Activated CD8-positive, alpha-beta memory T cell treated with anti-CD3 and anti-CD28 coated beads for 1 hour (primary cell): ENCODE results near the gene PLA2G4F.

ENCODE experiments used
- DNase-seq, 2 donors: peaks; one replicate each; pipeline ENCODE4 v3.0.0-alpha.2; 2020; ENCODE audit warnings: low read depth in 1 of 2; ENCODE audit errors: extremely low read depth in 1 of 2

Gene PLA2G4F, protein sequence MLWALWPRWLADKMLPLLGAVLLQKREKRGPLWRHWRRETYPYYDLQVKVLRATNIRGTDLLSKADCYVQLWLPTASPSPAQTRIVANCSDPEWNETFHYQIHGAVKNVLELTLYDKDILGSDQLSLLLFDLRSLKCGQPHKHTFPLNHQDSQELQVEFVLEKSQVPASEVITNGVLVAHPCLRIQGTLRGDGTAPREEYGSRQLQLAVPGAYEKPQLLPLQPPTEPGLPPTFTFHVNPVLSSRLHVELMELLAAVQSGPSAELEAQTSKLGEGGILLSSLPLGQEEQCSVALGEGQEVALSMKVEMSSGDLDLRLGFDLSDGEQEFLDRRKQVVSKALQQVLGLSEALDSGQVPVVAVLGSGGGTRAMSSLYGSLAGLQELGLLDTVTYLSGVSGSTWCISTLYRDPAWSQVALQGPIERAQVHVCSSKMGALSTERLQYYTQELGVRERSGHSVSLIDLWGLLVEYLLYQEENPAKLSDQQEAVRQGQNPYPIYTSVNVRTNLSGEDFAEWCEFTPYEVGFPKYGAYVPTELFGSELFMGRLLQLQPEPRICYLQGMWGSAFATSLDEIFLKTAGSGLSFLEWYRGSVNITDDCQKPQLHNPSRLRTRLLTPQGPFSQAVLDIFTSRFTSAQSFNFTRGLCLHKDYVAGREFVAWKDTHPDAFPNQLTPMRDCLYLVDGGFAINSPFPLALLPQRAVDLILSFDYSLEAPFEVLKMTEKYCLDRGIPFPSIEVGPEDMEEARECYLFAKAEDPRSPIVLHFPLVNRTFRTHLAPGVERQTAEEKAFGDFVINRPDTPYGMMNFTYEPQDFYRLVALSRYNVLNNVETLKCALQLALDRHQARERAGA

DNA sequence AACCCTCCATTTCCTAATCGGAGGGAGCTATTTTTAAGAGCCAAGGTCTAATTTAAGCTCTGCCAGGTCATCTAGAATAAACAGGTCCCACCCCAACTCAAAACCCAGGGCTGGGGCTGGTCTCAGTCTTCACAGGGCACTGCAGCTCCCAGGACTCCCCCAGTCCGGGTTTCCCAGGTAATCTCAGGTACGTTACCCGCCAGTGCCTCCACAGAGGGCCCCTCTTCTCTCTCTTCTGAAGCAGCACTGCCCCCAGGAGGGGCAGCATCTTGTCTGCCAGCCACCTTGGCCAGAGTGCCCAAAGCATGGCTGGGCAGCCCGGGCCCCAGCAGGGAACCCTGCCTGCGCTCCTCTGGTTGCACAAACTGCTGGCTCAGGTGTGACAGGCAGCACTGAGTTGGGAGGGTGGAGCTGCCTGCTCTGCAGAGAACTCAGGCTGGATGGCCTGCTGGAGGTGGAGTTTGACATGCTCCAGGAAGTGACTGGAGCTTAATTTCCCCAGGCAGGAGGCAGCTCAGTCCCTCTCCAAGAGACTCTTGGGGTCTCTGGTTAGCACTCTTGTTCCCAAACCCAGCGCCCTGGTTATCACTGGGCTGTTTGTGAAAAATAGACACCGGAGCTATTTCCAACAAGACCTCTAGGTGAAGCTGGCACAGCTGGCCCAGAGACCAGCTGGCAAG is at the start of gene PLA2G4F:
TSS of gene PLA2G4F (minus strand) at position 394 of the 680 bp plus-strand sequence. CDS start at position 307, 87 bp downstream.
- DNase-seq: no peak

DNA sequence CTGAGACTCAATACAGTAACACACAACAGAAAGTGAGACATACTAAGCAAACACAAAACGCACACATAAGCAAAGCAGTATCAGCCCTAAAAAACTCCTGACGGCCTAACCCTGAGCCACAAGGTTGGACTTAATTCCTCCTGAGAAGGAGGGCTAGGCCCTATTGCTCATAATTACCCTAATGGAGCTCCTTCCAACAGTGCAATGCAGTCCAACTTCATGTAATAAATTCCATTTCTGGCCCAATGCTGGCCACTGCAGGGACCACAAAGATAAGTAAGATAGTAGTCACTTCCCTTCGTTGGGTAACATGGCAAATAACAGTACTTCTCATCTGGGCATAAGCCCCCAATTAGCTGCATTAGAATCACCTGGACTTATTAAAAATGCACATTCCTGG is 47.5 kb upstream of the PLA2G4F start:
- DNase-seq: no peak

DNA sequence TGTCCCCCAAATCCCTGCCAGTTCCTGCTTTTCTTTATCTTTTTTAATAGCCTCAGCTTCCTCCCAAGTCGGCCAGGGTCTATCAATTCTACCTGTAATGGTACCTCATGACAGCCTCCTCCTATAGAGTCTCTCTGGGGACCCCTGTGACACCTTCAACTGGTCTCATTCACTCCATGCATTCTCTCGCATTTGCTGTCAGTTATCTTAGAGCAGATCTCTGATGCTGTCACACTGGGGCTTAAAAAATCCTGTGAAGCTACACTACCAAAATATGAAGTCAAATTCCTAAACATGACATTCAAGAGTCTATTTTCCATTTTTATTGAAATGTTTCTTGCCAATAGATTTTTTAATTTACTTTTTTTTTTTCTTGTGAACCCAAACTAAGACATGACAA is 46.2 kb upstream of the PLA2G4F start:
- no peak for DNase-seq

GRCh38 chr15:42201801-42202200 is 45.4 kb upstream of the PLA2G4F start:
- no peak for DNase-seq

DNA sequence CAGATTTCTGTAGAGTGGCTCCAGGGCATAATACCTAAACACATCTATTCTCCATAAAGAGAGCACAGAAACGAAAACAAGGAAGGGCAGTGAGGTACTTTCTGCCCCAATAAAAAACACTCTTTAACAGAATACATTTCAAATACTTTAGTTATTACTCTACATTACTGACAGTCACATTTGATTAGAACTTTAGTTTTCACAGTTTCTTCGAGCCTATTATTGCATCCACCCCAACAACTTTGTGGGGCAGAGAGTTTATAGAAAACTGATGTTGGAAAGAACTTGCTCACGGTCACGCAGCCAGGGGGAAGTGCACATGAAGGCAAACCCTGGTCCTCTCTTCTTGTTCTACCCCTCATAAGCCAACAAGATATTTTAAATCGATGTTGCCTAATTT is 42.7 kb upstream of the PLA2G4F start:
- DNase-seq: no peak

DNA sequence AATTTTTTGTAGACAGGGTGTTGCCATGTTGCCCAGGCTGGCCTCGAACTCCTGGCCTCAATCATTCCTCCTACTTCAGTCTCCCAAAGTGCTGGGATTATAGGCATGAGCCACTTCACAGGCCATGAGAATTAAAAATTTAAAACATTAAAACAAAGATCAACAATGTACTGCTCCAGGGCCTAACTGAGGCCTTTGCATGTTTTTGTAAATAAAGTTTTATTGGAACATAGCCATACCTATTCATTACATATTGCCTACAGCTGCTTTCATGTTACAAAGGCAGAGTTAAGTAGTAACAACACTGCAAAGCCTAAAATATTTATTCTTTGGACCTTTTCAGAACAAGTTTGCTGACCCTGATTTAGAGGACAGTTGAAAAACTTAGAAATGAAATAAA is 42.1 kb upstream of the PLA2G4F start:
- no peak for DNase-seq

GRCh38 chr15:42194513-42194912 is 38.1 kb upstream of the PLA2G4F start:
- no peak for DNase-seq

DNA sequence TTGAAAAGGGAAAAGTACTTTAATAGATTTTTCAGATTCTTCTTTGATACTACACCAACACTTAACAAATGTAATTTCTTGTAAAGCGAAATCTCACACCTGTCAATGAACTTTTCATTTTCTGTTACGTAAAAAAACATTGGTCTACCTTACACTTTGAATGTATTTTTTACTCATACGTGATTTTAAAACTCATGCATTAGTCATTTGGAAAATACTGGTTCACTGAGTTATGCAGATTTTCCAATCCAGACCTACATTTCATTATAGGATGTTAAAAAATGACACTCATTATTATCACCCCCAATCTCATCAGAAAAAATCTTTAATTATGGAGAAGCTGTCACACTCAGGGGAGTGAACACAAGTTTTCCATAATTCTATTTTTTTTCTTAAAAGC is 36.9 kb upstream of the PLA2G4F start:
- DNase-seq: no peak

DNA sequence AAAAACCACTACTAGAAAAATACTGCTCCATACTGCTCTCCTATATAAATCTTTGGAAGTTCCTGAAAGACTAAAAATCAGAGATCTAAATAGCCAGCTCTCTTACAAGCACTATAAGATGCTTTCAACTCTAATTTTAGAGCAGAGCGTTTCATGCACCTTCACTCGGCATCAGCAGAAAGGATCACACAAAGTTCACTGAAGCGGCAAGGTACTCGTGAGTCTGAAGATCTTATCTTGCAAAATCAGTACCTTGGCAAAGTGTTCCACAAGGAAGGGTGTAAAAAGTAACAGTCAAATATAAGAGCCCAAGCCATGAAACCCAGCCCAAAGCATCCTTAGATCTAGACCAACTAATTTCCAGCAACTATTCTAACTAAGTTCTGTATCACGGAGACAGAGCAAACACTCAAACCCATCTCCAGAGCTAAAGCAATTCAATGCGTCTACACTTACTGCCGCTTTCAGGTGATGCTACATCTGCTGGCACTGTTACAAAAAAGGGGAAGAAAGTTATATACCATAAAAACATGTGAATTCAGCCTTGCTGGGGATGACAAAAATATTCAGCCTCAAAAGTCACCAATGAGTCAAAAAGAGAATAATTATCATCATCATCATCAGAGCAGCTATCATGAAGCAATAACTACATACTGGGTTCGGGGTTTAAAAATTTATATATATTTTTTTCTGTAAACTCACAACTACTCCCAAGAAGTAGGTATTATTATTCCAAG is 35.3 kb upstream of the PLA2G4F start:
- DNase-seq: no peak

DNA sequence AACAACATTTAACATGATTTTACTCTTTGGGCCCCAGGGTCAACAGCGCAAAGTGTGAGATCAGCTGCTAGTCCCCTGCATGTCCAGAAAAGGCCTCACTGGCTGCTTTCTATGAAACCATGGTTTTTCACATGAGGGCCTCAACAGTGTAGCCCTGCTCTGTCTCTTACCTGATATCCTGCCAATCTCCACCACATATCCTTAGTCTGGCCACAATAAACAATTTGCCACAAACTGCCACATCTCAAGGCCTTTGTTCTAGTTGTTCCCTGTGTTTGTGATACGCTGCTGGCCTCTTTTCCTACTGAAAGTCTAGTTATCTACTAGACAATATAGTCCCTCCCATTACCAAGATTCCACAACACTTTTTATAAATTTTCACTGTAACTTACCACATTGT is 33.9 kb upstream of the PLA2G4F start:
- no peak for DNase-seq

GRCh38 chr15:42185801-42186200 is 29.4 kb upstream of the PLA2G4F start:
- no peak for DNase-seq

DNA sequence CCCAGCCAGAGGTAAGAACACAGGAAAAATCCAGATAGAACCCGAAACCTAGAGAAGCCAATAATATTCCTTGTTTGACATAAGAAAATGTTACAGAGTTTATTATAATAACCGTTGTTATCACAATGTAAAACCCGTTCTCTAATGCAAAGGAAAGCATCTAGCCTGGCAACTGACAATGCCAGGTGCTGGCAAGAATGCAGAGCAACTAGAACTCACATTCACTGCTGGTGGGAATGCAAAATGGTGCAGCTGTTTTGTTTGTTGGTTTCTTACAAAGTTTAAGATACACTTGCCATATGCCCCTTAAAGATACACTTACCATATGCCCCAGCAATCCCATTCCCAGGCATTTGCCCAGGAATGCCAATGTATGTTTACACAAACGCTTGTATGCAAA is 28.3 kb upstream of the PLA2G4F start:
- DNase-seq: no peak

- no peak for DNase-seq
These were observed 27.9 kb upstream of the PLA2G4F start for GRCh38 chr15:42184296-42184695.

- DNase-seq: no peak
These were observed 26.5 kb upstream of the PLA2G4F start for GRCh38 chr15:42182961-42183360.

DNA sequence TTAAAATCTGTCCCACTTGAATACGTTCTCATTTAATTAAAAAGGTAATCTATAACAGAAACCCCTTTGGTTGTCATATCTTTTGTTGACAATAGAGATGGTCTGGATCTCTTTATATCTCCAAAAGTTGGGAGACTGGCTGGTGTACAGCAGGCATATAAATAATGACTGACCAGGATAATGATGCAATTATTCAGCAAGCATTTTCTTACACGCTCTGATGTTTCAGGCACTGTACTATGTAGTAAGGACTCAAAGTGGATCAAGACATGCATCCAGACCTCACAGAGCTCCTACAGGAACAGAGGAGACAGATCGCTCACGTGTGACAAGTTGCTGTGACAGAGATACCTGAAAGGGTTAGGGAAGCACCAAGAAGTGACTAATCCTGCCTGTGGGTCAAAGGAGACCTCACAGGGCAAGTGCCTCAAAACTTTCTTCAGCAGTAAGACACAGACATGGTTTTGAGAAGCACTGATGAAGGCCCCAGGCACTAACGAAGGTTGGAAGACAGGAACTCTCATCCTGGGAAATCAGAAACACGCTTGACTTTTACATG is 26.0 kb upstream of the PLA2G4F start:
- no peak for DNase-seq

GRCh38 chr15:42178056-42178455 is 21.6 kb upstream of the PLA2G4F start:
- DNase-seq: no peak

- DNase-seq: no peak
These were observed 19.2 kb upstream of the PLA2G4F start for GRCh38 chr15:42175671-42176070.

DNA sequence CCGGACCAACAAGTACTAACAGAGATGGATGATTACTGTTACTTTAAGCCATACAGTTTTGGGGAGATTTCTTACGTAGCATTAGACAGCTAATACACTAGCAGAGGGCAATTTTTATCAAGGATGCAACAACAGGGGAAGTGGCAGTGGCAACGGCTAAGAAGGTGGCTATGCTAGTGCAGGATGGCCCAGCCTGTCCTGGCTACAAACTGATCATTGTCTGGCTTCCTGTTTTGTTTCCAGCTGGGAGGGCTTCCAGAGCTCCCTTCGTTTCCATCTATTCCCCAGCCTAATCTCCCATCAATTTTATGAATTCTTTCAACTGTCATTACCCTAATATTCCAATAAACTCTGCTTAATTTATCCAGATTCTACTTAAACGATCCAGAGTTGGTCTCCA is 16.0 kb upstream of the PLA2G4F start:
- no peak for DNase-seq

- no peak for DNase-seq
These were observed 15.4 kb upstream of the PLA2G4F start for GRCh38 chr15:42171795-42172194.

DNA sequence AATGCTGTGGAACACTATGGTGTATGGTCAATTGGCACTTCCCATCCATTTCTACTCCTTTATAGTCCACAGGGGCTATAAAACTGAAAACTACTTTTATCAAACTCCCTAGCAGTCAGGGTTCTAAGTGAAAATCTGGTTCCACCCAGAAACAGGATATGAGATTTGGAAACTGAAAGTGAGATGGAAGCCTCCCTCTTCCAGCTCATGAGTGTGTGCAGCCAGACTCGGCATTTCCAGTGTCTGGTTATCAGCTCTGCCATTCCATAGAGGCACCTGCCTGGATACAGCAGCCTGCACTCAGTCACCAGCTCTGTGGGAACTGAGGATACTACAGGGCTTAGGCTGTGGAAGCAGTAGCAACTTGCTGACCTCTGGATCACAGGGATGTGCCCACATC is 14.7 kb upstream of the PLA2G4F start:
- no peak for DNase-seq
